VCaP (cell line): ENCODE measurements around the gene NRCAM.

Experiments
- H3K27ac ChIP-seq: fragments of 450-650 bp; 2 replicates; pipeline ENCODE4 v1.5.1; 2017
- CTCF ChIP-seq: fragments of 450-650 bp; conservative IDR thresholded peaks from 2 replicates; pipeline ENCODE4 v1.5.1; 2017; ENCODE audit warnings: mild to moderate bottlenecking, moderate library complexity

The NRCAM gene

GRCh38 chr7:108285778-108286177 lies 170.5 kb downstream of the NRCAM start:
- no peak overlapping the region for H3K27ac ChIP-seq
- TF ChIP-seq CTCF = no peak

DNA sequence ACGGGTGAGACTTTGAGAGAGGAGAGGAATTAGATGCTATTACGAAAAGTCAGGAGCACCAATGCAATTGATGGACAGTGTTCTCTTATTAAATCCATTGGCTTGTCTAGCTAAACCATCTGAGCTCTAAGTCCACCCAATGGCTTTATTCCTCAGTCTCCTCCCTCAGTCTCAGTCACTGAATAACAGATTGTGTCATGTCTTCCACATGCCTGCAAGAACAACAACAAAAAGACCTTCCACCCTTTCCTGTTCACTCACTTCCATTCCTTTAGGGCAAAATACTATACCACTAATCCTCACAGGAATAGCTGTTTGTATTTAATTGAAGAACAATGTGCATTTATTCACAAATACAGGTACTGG lies 171.2 kb downstream of the NRCAM start:
- no peak overlapping the region for H3K27ac ChIP-seq
- no peak for TF ChIP-seq CTCF

DNA sequence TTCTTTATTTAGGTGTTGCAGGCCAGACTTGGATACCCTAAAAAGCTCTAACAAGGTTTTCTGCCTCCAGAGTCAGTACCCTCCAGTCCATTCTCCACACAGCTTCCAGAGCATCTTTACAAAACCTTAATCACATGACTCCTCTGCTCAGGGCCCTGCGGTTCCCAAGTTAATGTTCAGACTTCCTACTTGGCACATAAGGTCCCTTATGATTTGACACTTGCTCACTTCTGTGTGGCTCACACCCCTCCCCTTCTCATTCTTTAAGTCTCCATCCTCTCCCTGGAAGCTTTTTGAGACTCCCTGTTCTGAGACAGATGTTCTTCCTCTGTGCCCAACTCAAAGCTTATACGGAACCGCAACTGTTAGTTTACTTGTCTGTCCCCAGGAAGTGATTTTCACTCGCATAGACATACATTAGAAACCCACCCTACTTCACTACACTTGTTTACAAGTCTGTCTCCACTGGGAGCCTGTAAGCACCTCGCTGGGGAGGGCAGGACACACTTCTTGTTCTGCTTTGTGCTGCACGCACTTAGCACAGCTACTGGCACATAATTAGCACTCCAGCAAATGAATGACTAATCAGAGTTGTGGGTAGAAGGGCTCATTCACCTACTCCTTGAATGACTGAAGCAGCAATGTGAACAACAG lies 171.8 kb downstream of the NRCAM start:
- TF ChIP-seq CTCF = no peak
- no peak overlapping the region for H3K27ac ChIP-seq

DNA sequence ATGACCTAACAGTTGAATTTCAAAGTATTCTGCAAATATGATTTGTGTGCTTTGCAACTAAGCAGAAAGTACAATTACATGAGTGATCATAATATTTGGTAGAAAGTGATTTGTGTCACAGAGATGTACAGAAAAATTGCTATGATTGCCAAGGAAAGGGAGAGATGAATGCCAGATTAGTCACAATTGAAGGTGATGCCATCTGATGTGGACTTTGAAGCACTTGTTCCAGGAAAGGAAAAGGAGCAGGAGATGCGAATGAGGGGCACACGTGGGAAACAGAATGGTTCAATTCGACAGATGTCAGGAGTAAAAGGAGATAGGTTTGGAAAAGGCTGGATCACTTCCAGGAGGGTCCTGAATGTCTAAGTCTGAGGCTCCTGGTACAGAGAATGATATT lies 173.0 kb downstream of the NRCAM start:
- TF ChIP-seq CTCF = no peak
- no peak overlapping the region for H3K27ac ChIP-seq

DNA sequence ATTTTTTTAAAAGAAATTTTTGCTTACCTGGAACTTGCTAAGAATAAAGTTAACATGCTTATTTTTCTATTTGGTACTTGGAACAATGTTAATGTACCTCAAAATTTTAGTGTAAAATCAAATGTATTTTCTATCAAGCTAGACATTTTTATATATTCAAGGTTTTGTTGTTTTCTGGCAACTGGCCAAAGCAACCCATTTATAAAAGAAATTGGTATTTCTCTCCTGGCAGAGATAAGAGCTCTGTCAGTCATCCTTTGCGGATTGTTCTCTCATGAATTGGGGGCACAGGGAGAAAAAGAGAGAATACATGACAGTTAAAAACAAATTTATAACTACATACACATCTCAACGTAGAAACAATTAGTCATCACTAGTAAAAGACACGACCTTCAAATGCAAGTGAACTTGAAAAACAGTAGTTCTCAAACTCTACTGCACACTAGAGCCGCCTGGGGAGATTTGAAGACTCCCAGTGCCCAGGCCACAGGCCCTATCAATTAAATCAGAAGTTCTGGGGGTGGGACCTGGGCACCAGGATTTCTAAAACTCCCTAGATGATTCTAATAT lies 173.7 kb downstream of the NRCAM start:
- H3K27ac ChIP-seq = no peak overlapping the region
- no peak for TF ChIP-seq CTCF

DNA sequence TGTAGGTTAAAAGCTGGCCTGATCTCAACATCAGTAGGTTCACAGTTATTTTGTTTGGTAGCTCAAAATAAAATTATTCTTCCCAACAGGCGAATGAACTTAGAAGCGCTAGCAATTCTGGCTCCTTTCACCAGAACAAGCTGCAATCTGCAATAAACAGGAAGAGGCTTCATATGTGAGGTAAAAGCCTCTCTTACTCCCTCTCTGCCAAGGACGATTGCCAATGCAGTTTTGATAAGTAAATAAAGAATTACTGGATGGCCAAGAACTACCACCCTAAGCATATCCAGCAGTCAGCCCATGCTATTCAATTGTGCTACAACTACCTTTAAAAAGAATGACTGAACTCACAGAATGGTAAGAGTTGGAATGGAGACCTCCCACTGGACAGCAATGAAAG lies 176.1 kb downstream of the NRCAM start:
- no peak for TF ChIP-seq CTCF
- H3K27ac ChIP-seq = peak overlapping the region; percentile 80

GRCh38 chr7:108278776-108279175 lies 177.5 kb downstream of the NRCAM start:
- H3K27ac ChIP-seq = no peak overlapping the region; the same call in 1 of the 2 replicates
- no peak for TF ChIP-seq CTCF
